Gastrocnemius medialis (tissue), 4 donors: ENCODE data around the gene IQGAP2.

Experiments used
- CTCF ChIP-seq, 5 experiments: fragments of 450-650 bp in 3 of 5; fragments of 200-600 bp in 2 of 5; sonication (generic) in 2 of 5; IDR thresholded peaks in 4 of 5; conservative IDR thresholded peaks in 1 of 5; 1 replicate in 4 of 5; 2 replicates in 1 of 5; pipeline ENCODE4 v1.5.1; 2016 to 2019; ENCODE audit warnings: antibody characterized with exemption in 5 of 5, mild to moderate bottlenecking in 3 of 5, moderate library complexity in 3 of 5
- POLR2A ChIP-seq, 2 donors: fragments of 450-650 bp; IDR thresholded peaks; one replicate each; pipeline ENCODE4 v1.6.1; 2017; ENCODE audit warnings: antibody characterized with exemption in 2 of 2, mild to moderate bottlenecking in 2 of 2, moderate library complexity in 2 of 2

- TF ChIP-seq CTCF (IDR thresholded peaks at IDR 0.05 in 4 of 5, conservative IDR thresholded peaks at IDR 0.05 in 1 of 5), result no peak
- TF ChIP-seq POLR2A (IDR thresholded peaks at IDR 0.05), result no peak
Measured at GRCh38 chr5:76468635-76469425, 65.7 kb downstream of the IQGAP2 start.
